DND-41 (cell line): ENCODE data around the gene RALGPS1.
A peak's percentile ranks its signal among the peaks of the same experiment; 100 is the strongest.

Source experiments
- ATAC-seq: fragments of 200-7000 bp; cut with Tn5 transposase; 3 replicates; pipeline ENCODE4 v1.9.1; 2021; ENCODE audit warnings: low read depth; ENCODE audit not compliant: insufficient read depth
- DNase-seq: peaks from one replicate; pipeline ENCODE4 v3.0.0-alpha.2; 2020
- H2AFZ ChIP-seq: 2 replicates; pipeline ENCODE4 v1.6.0; 2012; ENCODE audit warnings: low read depth, low read length
- H3K27ac ChIP-seq: 2 replicates; pipeline ENCODE4 v1.5.1; 2012; ENCODE audit warnings: low read length, inconsistent platforms
- H3K27me3 ChIP-seq: fragments of 200-600 bp; sonication (generic); 2 replicates; pipeline ENCODE4 v1.6.0; 2012; ENCODE audit warnings: low read length, mild to moderate bottlenecking, inconsistent platforms; ENCODE audit not compliant: insufficient read depth, poor library complexity
- H3K36me3 ChIP-seq: 2 replicates; pipeline ENCODE4 v1.5.1; 2012; ENCODE audit warnings: low read length, inconsistent platforms; ENCODE audit not compliant: insufficient read depth
- H3K4me1 ChIP-seq: 2 replicates; pipeline ENCODE4 v1.5.1; 2012; ENCODE audit warnings: mild to moderate bottlenecking, low read length; ENCODE audit not compliant: insufficient read depth
- H3K4me2 ChIP-seq: 2 replicates; pipeline ENCODE4 v1.6.0; 2012; ENCODE audit warnings: mild to moderate bottlenecking, moderate library complexity, low read length, inconsistent platforms; ENCODE audit not compliant: insufficient read depth
- H3K4me3 ChIP-seq, 2 experiments: fragments of 200-600 bp in 1 of 2; shearing (Covaris generic) in 1 of 2; 2 replicates each; pipeline ENCODE4 v1.5.1; 2012 to 2016; ENCODE audit warnings: inconsistent platforms in 2 of 2, low read length in 2 of 2, mild to moderate bottlenecking in 2 of 2, low read depth in 1 of 2, moderate library complexity in 1 of 2
- H3K79me2 ChIP-seq: 2 replicates; pipeline ENCODE4 v1.6.0; 2012; ENCODE audit warnings: low read length, inconsistent platforms; ENCODE audit not compliant: insufficient read depth
- H3K9ac ChIP-seq: 2 replicates; pipeline ENCODE4 v1.6.0; 2012; ENCODE audit warnings: low read depth, mild to moderate bottlenecking, inconsistent platforms, low read length, moderate library complexity
- H3K9me3 ChIP-seq: 2 replicates; pipeline ENCODE4 v1.5.1; 2012; ENCODE audit warnings: low read length, moderate library complexity, mild to moderate bottlenecking, inconsistent platforms; ENCODE audit not compliant: insufficient read depth, severe bottlenecking
- H4K20me1 ChIP-seq: 2 replicates; pipeline ENCODE4 v1.6.0; 2012; ENCODE audit warnings: low read length; ENCODE audit not compliant: insufficient read depth
- EZH2 ChIP-seq: IDR thresholded peaks from 3 replicates; pipeline ENCODE4 v1.6.1; 2012; ENCODE audit warnings: borderline replicate concordance, low read depth, mild to moderate bottlenecking, moderate library complexity, low read length, inconsistent platforms; ENCODE audit not compliant: severe bottlenecking
- TF ChIP-seq, protein P1 (sequence below): IDR thresholded peaks from 2 replicates; pipeline ENCODE4 v1.5.1; 2012; ENCODE audit warnings: borderline replicate concordance, low read length, moderate library complexity, mild to moderate bottlenecking; ENCODE audit not compliant: poor library complexity, severe bottlenecking; ENCODE audit errors: extremely low read depth

Gene RALGPS1

GRCh38 chr9:127197861-127198430 lies 283.4 kb downstream of the RALGPS1 start:
- Histone ChIP-seq H3K27me3 (peaks cover 23% of the 10 kb centered on the region), H3K4me2 (no peak overlapping the region)
- TF ChIP-seq, protein P1, sequence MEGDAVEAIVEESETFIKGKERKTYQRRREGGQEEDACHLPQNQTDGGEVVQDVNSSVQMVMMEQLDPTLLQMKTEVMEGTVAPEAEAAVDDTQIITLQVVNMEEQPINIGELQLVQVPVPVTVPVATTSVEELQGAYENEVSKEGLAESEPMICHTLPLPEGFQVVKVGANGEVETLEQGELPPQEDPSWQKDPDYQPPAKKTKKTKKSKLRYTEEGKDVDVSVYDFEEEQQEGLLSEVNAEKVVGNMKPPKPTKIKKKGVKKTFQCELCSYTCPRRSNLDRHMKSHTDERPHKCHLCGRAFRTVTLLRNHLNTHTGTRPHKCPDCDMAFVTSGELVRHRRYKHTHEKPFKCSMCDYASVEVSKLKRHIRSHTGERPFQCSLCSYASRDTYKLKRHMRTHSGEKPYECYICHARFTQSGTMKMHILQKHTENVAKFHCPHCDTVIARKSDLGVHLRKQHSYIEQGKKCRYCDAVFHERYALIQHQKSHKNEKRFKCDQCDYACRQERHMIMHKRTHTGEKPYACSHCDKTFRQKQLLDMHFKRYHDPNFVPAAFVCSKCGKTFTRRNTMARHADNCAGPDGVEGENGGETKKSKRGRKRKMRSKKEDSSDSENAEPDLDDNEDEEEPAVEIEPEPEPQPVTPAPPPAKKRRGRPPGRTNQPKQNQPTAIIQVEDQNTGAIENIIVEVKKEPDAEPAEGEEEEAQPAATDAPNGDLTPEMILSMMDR: no peak
- TF ChIP-seq EZH2: no peak

GRCh38 chr9:127198587-127198986 lies 284.0 kb downstream of the RALGPS1 start:
- Histone ChIP-seq H3K9me3 (no peaks in the 10 kb centered on the region), H3K4me2 (no peak overlapping the region), H3K27me3 (peaks cover 26% of the 10 kb centered on the region), H2AFZ (no peak overlapping the region), H3K79me2 (no peaks in the 10 kb centered on the region), H3K4me3 (no peak overlapping the region), H3K36me3 (no peaks in the 10 kb centered on the region), H3K4me1 (no peaks in the 10 kb centered on the region), H3K27ac (no peak overlapping the region), H4K20me1 (peaks cover 75% of the 10 kb centered on the region), H3K9ac (no peak overlapping the region)
- ATAC-seq: no peak
- TF ChIP-seq EZH2: no peak
- TF ChIP-seq, protein P1: no peak
- no peak for DNase-seq

More at GRCh38 chr9:127197861-127198430, 283.4 kb downstream of the RALGPS1 start:
- Histone ChIP-seq H3K9me3 (no peaks in the 10 kb centered on the region), H3K9ac (no peak overlapping the region), H4K20me1 (peaks cover 75% of the 10 kb centered on the region), H3K4me3 (no peak overlapping the region), H2AFZ (no peak overlapping the region), H3K79me2 (no peaks in the 10 kb centered on the region), H3K27ac (no peak overlapping the region), H3K36me3 (no peaks in the 10 kb centered on the region), H3K4me1 (no peaks in the 10 kb centered on the region)
- ATAC-seq: no peak
- no peak for DNase-seq

GRCh38 chr9:127199001-127199791 lies 284.6 kb downstream of the RALGPS1 start:
- Histone ChIP-seq H3K36me3 (no peaks in the 10 kb centered on the region), H3K27me3 (peaks cover 29% of the 10 kb centered on the region), H4K20me1 (peaks cover 71% of the 10 kb centered on the region), H3K79me2 (no peaks in the 10 kb centered on the region), H3K4me2 (no peak overlapping the region), H3K9ac (no peak overlapping the region), H3K4me1 (no peaks in the 10 kb centered on the region), H3K27ac (no peak overlapping the region), H3K9me3 (no peaks in the 10 kb centered on the region), H3K4me3 (no peak overlapping the region), H2AFZ (no peak overlapping the region)
- ATAC-seq (peak; percentile 68), DNase-seq (peak; percentile 61)
- TF ChIP-seq, protein P1: peak; percentile 78
- no peak for TF ChIP-seq EZH2
